DOHH2 (cell line): ENCODE results near the gene SPART.

ENCODE experiments used
- CTCF ChIP-seq: fragments of 200-600 bp; sonication (generic); IDR thresholded peaks from one replicate; pipeline ENCODE4 v1.5.1; 2014; ENCODE audit warnings: antibody characterized with exemption, mild to moderate bottlenecking, low read depth, low read length; ENCODE audit not compliant: poor library complexity, severe bottlenecking
- EZH2phosphoT487 ChIP-seq: fragments of 200-600 bp; sonication (generic); IDR thresholded peaks from 2 replicates; pipeline ENCODE4 v1.6.1; 2017; ENCODE audit warnings: borderline replicate concordance, mild to moderate bottlenecking, antibody characterized with exemption, low read length, moderate library complexity, mixed read lengths

GRCh38 chr13:36369268-36370107, 23.3 kb upstream of the SPART start:
- TF ChIP-seq EZH2phosphoT487 (no peak), CTCF (no peak)
